ENCODE data around the gene AIF1L.

AIF1L gene

GRCh38 chr9:131081868-131082267, 14.5 kb upstream of the AIF1L start:
- H3K4me2 ChIP-seq = no peak overlapping the region
- H3K9ac ChIP-seq = no peak overlapping the region
- TF ChIP-seq CTCF (conservative IDR thresholded peaks at IDR 0.05; ENCODE audit: low read depth, low read length) = no peak
- H3K4me3 ChIP-seq (IDR thresholded peaks at IDR 0.05; ENCODE audit: insufficient read depth, low read depth, low read length) = no peak overlapping the region
- H2AFZ ChIP-seq (ENCODE audit: low read depth) = no peak overlapping the region
- no peaks in the 10 kb centered on the region for H3K4me1 ChIP-seq (ENCODE audit: low read depth, poor library complexity, severe bottlenecking)
- no peaks in the 10 kb centered on the region for H3K36me3 ChIP-seq (ENCODE audit: insufficient read depth)
- peaks cover 85% of the 10 kb centered on the region for H3K27me3 ChIP-seq (ENCODE audit: insufficient read depth, low read depth)
- no peak overlapping the region for H3K27ac ChIP-seq
- no peaks in the 10 kb centered on the region for H4K20me1 ChIP-seq (ENCODE audit: insufficient read depth)
- H3K79me2 ChIP-seq (ENCODE audit: insufficient read depth, low read depth) = no peaks in the 10 kb centered on the region

GRCh38 chr9:131082774-131083512, 13.4 kb upstream of the AIF1L start:
- no peaks in the 10 kb centered on the region for H4K20me1 ChIP-seq (ENCODE audit: insufficient read depth)
- no peaks in the 10 kb centered on the region for H3K79me2 ChIP-seq (ENCODE audit: insufficient read depth, low read depth)
- H3K27me3 ChIP-seq (ENCODE audit: insufficient read depth, low read depth) = peaks cover 77% of the 10 kb centered on the region
- H2AFZ ChIP-seq (ENCODE audit: low read depth) = no peak overlapping the region
- no peaks in the 10 kb centered on the region for H3K36me3 ChIP-seq (ENCODE audit: insufficient read depth)
- H3K27ac ChIP-seq = no peak overlapping the region
- H3K4me3 ChIP-seq (IDR thresholded peaks at IDR 0.05; ENCODE audit: insufficient read depth, low read depth, low read length) = no peak overlapping the region
- no peak overlapping the region for H3K4me2 ChIP-seq
- TF ChIP-seq CTCF (conservative IDR thresholded peaks at IDR 0.05; ENCODE audit: low read depth, low read length) = no peak
- no peaks in the 10 kb centered on the region for H3K4me1 ChIP-seq (ENCODE audit: low read depth, poor library complexity, severe bottlenecking)
- no peak overlapping the region for H3K9ac ChIP-seq

- Histone ChIP-seq H3K4me2 (no peak overlapping the region), H3K79me2 (ENCODE audit: insufficient read depth, low read depth) (no peaks in the 10 kb centered on the region), H3K4me3 (IDR thresholded peaks at IDR 0.05; ENCODE audit: insufficient read depth, low read depth, low read length) (no peak overlapping the region), H3K9ac (no peak overlapping the region), H2AFZ (ENCODE audit: low read depth) (no peak overlapping the region), H3K27me3 (ENCODE audit: insufficient read depth, low read depth) (peaks cover 58% of the 10 kb centered on the region), H3K36me3 (ENCODE audit: insufficient read depth) (no peaks in the 10 kb centered on the region), H3K4me1 (ENCODE audit: low read depth, poor library complexity, severe bottlenecking) (no peaks in the 10 kb centered on the region), H4K20me1 (ENCODE audit: insufficient read depth) (no peaks in the 10 kb centered on the region), H3K27ac (no peak overlapping the region)
- TF ChIP-seq CTCF (conservative IDR thresholded peaks at IDR 0.05; ENCODE audit: low read depth, low read length) = no peak
Measured at GRCh38 chr9:131084661-131085369, 11.5 kb upstream of the AIF1L start.

GRCh38 chr9:131085370-131086122, 10.8 kb upstream of the AIF1L start:
- TF ChIP-seq CTCF (conservative IDR thresholded peaks at IDR 0.05; ENCODE audit: low read depth, low read length) = no peak

More at GRCh38 chr9:131085370-131086122, 10.8 kb upstream of the AIF1L start:
- Histone ChIP-seq H3K4me1 (ENCODE audit: low read depth, poor library complexity, severe bottlenecking) (no peaks in the 10 kb centered on the region), H4K20me1 (ENCODE audit: insufficient read depth) (no peaks in the 10 kb centered on the region), H3K4me2 (no peak overlapping the region), H2AFZ (ENCODE audit: low read depth) (no peak overlapping the region), H3K27me3 (ENCODE audit: insufficient read depth, low read depth) (peaks cover 53% of the 10 kb centered on the region), H3K9ac (no peak overlapping the region), H3K36me3 (ENCODE audit: insufficient read depth) (no peaks in the 10 kb centered on the region), H3K27ac (no peak overlapping the region), H3K4me3 (IDR thresholded peaks at IDR 0.05; ENCODE audit: insufficient read depth, low read depth, low read length) (no peak overlapping the region), H3K79me2 (ENCODE audit: insufficient read depth, low read depth) (no peaks in the 10 kb centered on the region)

Measured in KMS-11 (cell line).